PC-9 (cell line): ENCODE results near the gene CEP72. TPM values are rescaled to one million over a fixed set of nuclear protein-coding genes. Genes with fewer than 3 reads are reported as not detected.

Source experiments
- BruUV-seq: library from RNA; stranded (reverse); fragments of 400-500 nt; replicated peaks from 2 replicates; lab custom pipeline; 2021; lab: Mats Ljungman, UMichigan
- CTCF ChIA-PET: fragments of 300-600 bp; sonication (Branson Sonifier 250); formaldehyde crosslinking; loops from one replicate; lab custom pipeline; 2022; ENCODE audit warnings: antibody characterized with exemption; lab: Charles Lee
- POLR2A ChIA-PET: fragments of 300-600 bp; sonication (Branson Sonifier 250); formaldehyde crosslinking; loops from one replicate; lab custom pipeline; 2022; ENCODE audit warnings: antibody characterized with exemption; ENCODE audit not compliant: unreplicated experiment; lab: Charles Lee
- DNase-seq, 2 experiments: peaks; one replicate each; pipeline versions ENCODE4 v3.0.0 to v3.0.0-alpha.2; 2015 to 2022; ENCODE audit warnings: mixed read lengths in 1 of 2
- H2AFZ ChIP-seq: fragments of 200-600 bp; sonication (generic); 2 replicates; pipeline ENCODE4 v1.8.1; 2017; ENCODE audit warnings: antibody characterized with exemption
- H3F3A ChIP-seq: fragments of 200-600 bp; sonication (generic); 2 replicates; pipeline ENCODE4 v1.8.1; 2017; ENCODE audit warnings: antibody characterized with exemption, mild to moderate bottlenecking, low read depth; ENCODE audit not compliant: insufficient read depth
- H3K27ac ChIP-seq: fragments of 200-600 bp; sonication (generic); 2 replicates; pipeline ENCODE4 v1.6.1; 2016; ENCODE audit warnings: mixed run types
- H3K27me3 ChIP-seq: fragments of 200-600 bp; sonication (generic); 2 replicates; pipeline ENCODE4 v1.6.1; 2016; ENCODE audit warnings: low read depth, mixed run types; ENCODE audit not compliant: insufficient read depth
- H3K36me3 ChIP-seq: fragments of 200-600 bp; sonication (generic); 2 replicates; pipeline ENCODE4 v1.6.1; 2016; ENCODE audit warnings: low read depth, mixed run types
- H3K4me1 ChIP-seq: fragments of 200-600 bp; sonication (generic); replicated peaks from 2 replicates; pipeline ENCODE4 v1.6.1; 2016; ENCODE audit warnings: mixed run types; ENCODE audit not compliant: insufficient read depth
- H3K4me2 ChIP-seq: fragments of 200-600 bp; sonication (generic); 2 replicates; pipeline ENCODE4 v1.6.1; 2017; ENCODE audit warnings: mixed run types
- H3K4me3 ChIP-seq: fragments of 200-600 bp; sonication (generic); 2 replicates; pipeline ENCODE4 v1.6.1; 2016; ENCODE audit warnings: mixed run types
- H3K79me2 ChIP-seq: fragments of 200-600 bp; sonication (generic); 2 replicates; pipeline ENCODE4 v1.6.1; 2017; ENCODE audit warnings: low read depth, mixed run types
- H3K9me2 ChIP-seq: fragments of 200-600 bp; sonication (generic); 2 replicates; pipeline ENCODE4 v1.8.1; 2017; ENCODE audit warnings: mild to moderate bottlenecking; ENCODE audit not compliant: insufficient read depth
- H3K9me3 ChIP-seq: fragments of 200-600 bp; sonication (generic); 2 replicates; pipeline ENCODE4 v1.8.1; 2016; ENCODE audit warnings: low read depth; ENCODE audit not compliant: insufficient read depth
- H4K20me1 ChIP-seq: fragments of 200-600 bp; sonication (generic); 2 replicates; pipeline ENCODE4 v1.8.1; 2017; ENCODE audit not compliant: insufficient read depth
- EZH2 ChIP-seq: fragments of 200-600 bp; sonication (generic); IDR thresholded peaks from 2 replicates; pipeline ENCODE4 v1.8.0; 2017; ENCODE audit warnings: antibody characterized with exemption, low read depth
- intact Hi-C: fragments of 100-400 bp; cut with micrococcal nuclease; formaldehyde crosslinking; loops from one replicate; pipeline ENCODE4 v1.10.0; 2022; ENCODE audit not compliant: unreplicated experiment
- total RNA-seq: library from RNA; stranded (reverse); gene quantifications from 2 replicates; pipeline ENCODE4 v1.2.3, GENCODE V29; 2021
- TF ChIP-seq, protein P1 (sequence below): fragments of 200-600 bp; sonication (generic); conservative IDR thresholded peaks from 2 replicates; pipeline ENCODE4 v1.6.1; 2017; ENCODE audit warnings: mixed run types, antibody characterized with exemption, mild to moderate bottlenecking, moderate library complexity

CEP72 gene
- total RNA-seq, 1 experiment from 2014 or later = 86.8 TPM

DNA sequence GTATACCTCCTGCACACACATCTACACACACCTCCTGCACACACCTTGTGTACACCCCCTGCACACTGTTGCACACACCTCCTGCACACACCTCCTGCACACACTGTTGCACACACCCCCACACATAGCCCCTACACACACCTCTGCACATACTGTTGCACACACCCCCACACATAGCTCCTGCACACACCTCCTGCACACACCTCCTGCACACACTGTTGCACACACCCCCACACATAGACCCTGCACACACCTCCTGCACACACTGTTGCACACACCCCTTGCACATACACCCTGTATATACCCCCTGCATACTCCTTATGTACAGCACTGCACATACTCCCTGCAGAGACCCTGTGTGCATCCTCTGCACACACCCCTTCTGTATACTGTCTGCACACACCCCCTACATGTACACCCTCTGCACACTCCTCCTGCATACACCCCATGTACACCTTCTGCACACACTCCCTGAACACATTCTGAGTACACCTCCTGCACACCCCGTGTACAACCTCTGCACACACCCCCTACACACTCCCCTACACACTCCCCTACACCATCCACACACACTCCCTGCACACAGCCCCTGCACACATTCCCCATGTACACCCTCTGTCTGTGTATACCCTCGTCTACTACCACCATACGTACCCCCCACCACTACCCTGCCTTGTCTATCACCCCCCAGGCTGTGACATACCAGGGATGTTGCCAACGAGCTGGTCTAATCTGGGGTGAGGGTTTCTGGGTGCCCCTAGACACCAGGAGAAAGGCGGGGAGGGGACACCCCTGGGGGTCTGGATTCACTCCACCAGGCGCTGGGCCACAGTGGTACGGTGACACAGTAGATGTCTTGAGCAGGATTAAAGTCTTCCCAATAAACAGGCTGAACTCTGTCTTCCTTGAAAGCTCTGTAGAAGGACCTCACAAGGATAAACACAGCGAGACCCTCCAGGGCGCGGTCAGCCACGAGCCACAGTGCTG, 1.1 kb upstream of the CEP72 start:
- DNase-seq = no peak
- H4K20me1 ChIP-seq = 0 out of 2 replicates have a peak, but pooled peaks cover 5% of the 10 kb centered on the region
- no peak overlapping the region for H3K27ac ChIP-seq
- H3K4me3 ChIP-seq = peak overlapping the region; percentile 98
- intact Hi-C loops = loop anchor here (2.0 to 5.0 kb wide), 3 partner anchors 281 to 392 kb away; partner anchors contain the start of genes BRD9, CCDC127, SDHA and TRIP13
- no peak for TF ChIP-seq EZH2
- TF ChIP-seq, protein P1, sequence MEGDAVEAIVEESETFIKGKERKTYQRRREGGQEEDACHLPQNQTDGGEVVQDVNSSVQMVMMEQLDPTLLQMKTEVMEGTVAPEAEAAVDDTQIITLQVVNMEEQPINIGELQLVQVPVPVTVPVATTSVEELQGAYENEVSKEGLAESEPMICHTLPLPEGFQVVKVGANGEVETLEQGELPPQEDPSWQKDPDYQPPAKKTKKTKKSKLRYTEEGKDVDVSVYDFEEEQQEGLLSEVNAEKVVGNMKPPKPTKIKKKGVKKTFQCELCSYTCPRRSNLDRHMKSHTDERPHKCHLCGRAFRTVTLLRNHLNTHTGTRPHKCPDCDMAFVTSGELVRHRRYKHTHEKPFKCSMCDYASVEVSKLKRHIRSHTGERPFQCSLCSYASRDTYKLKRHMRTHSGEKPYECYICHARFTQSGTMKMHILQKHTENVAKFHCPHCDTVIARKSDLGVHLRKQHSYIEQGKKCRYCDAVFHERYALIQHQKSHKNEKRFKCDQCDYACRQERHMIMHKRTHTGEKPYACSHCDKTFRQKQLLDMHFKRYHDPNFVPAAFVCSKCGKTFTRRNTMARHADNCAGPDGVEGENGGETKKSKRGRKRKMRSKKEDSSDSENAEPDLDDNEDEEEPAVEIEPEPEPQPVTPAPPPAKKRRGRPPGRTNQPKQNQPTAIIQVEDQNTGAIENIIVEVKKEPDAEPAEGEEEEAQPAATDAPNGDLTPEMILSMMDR = no peak
- peak overlapping the region; percentile 92 for H2AFZ ChIP-seq
- H3K4me1 ChIP-seq = peaks cover 25% of the 10 kb centered on the region
- H3K4me2 ChIP-seq = peak overlapping the region; percentile 76
- POLR2A ChIA-PET = interaction anchor here (0.7 kb wide), 2 partner anchors 101 to 393 kb away, joined by 18 to 35 read pairs; partner anchors contain the start of gene SDHA
- no peaks in the 10 kb centered on the region for H3K9me2 ChIP-seq
- peaks cover 20% of the 10 kb centered on the region for H3F3A ChIP-seq
- CTCF ChIA-PET = interaction anchor here (0.7 kb wide), 1 partner anchor 164 kb away, joined by 11 read pairs; no protein-coding TSS in a partner anchor
- peaks cover 36% of the 10 kb centered on the region for H3K79me2 ChIP-seq
- no TSS peak for BruUV-seq
- peaks cover 9% of the 10 kb centered on the region for H3K36me3 ChIP-seq
- 0 out of 2 replicates have a peak, but pooled peaks cover 9% of the 10 kb centered on the region for H3K27me3 ChIP-seq
- H3K9me3 ChIP-seq = no peaks in the 10 kb centered on the region

DNA sequence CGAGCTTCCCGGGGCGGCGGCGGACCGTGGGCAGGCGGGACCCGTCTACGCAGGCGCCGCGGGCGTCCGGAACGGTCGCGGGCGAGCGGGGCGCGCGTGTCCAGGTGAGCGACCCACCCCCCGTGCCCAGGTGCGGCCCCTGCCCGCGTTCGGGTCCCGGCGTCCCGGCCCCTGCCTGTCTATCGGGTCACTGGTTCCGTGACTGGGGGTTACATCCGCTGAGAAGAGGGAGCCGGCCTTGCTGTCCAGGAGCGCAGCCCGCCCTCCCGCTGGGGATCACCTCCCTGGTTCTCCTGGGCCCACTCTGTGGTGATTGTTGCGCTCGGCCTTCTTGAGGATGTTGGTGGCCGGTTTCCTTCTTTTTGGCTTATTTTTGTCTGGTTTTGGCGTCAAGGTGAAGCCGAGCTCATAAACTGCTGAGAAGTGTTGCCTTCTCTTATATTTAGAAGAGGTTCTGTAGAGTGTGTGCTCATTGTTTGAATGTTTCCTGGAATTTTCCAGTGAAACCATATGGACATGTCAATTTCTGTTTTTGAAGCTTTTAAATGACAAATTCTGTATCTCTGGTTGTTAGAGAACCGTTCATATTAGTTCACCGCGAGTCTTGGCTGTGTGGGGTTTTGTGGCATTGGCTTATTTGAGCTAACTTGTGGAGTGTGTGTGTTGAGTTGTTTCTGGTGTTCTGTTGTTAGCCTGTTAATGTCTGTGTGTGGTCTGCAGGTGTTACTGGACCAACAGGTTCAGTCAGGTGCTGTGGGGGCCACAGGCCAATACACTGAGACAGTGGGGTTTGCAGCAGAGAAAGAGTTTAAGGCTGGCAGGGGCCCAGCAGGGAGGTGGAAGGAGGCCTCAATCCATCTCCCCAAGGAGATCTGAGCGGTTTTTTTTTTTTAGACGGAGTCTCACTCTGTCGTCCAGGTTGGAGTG, 621 bp downstream of the CEP72 start:
- peaks cover 23% of the 10 kb centered on the region for H3F3A ChIP-seq
- TSS peak; percentile 55 for BruUV-seq
- POLR2A ChIA-PET = interaction anchor here (0.6 to 0.7 kb wide), 2 partner anchors 109 to 381 kb away, joined by 5 to 9 read pairs; no protein-coding TSS in a partner anchor
- no peaks in the 10 kb centered on the region for H3K27me3 ChIP-seq
- H2AFZ ChIP-seq = peak overlapping the region; percentile 87
- H3K4me1 ChIP-seq = peaks cover 25% of the 10 kb centered on the region
- intact Hi-C loops = loop anchor here (2.0 to 5.0 kb wide), 3 partner anchors 140 to 295 kb away; partner anchors contain the start of genes BRD9 and TRIP13
- H3K79me2 ChIP-seq = peaks cover 52% of the 10 kb centered on the region
- no peaks in the 10 kb centered on the region for H3K9me2 ChIP-seq
- DNase-seq = peak in 1 of 2 experiments; percentile 58
- peaks cover 21% of the 10 kb centered on the region for H3K36me3 ChIP-seq
- TF ChIP-seq EZH2 = no peak
- TF ChIP-seq, protein P1 = no peak
- H4K20me1 ChIP-seq = peaks cover 16% of the 10 kb centered on the region; the same call in 1 of the 2 replicates
- peak overlapping the region; percentile 84 for H3K4me2 ChIP-seq
- H3K9me3 ChIP-seq = no peaks in the 10 kb centered on the region
- H3K27ac ChIP-seq = peak overlapping the region; percentile 81
- peak overlapping the region; percentile 98 for H3K4me3 ChIP-seq
- CTCF ChIA-PET = interaction anchor here (0.7 to 1.1 kb wide), 3 partner anchors 182 to 899 kb away, joined by 3 to 4 read pairs (median 4); no protein-coding TSS in a partner anchor
